Esophagus mucosa (tissue), 1 donor: ENCODE results near the gene B4GALT3. TPM values are rescaled to one million over a fixed set of nuclear protein-coding genes. Genes with fewer than 3 reads are reported as not detected.

Experiments
- ATAC-seq: fragments of 200-7000 bp; cut with Tn5 transposase; one replicate; pipeline ENCODE4 v1.9.1; 2020
- total RNA-seq: library from RNA; stranded (reverse); gene quantifications from one replicate; pipeline ENCODE4 v1.2.4, GENCODE V29; 2023
- donor health status: DM: yes; HTN: yes; CAD: no.

B4GALT3 gene
- total RNA-seq, 1 donor from 2014 or later, result 17.7 TPM

DNA sequence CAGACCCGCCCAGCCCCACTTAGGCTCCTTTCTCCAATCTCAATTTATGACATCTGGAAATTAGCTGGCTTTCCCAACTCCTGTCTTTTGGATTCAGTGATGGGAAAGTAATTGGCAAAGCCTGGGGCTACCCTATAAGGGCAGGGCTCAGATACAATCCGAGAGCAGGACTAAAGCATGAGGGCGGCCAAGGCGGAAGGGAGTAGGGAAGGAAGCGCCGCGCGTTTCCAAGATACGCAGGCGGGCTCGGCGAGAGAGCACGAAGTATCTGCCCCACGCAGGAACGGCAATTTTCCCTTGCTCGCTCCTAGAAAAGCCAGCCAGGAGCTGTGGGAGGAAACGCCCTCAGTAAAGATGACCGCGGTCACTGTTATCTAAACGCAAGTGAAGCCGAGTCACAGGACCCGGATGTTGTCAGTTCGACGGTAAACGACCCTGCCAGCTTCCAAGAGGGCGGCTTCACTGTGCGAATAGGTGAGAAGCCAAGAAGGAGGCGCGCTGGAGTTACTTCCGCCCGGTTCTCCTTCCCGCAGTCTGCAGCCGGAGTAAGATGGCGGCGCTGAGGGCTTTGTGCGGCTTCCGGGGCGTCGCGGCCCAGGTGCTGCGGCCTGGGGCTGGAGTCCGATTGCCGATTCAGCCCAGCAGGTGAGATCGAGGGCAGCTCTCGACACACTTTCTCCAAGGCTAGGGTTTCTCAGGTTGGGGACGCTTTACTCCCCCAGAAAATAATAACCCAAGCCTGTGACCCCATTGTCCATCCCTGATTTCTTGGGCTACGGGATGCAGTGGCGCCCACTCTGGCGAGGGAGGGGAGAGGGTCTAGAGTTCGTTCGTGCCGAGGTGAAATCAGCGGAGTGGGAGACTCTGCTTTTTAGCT lies 24.8 kb upstream of the B4GALT3 start, which contains the start of gene NDUFS2:
TSS of gene NDUFS2 (plus strand) at position 532 of the 877 bp plus-strand sequence. CDS start at position 551, 19 bp downstream.
- peak; percentile 93 for ATAC-seq

DNA sequence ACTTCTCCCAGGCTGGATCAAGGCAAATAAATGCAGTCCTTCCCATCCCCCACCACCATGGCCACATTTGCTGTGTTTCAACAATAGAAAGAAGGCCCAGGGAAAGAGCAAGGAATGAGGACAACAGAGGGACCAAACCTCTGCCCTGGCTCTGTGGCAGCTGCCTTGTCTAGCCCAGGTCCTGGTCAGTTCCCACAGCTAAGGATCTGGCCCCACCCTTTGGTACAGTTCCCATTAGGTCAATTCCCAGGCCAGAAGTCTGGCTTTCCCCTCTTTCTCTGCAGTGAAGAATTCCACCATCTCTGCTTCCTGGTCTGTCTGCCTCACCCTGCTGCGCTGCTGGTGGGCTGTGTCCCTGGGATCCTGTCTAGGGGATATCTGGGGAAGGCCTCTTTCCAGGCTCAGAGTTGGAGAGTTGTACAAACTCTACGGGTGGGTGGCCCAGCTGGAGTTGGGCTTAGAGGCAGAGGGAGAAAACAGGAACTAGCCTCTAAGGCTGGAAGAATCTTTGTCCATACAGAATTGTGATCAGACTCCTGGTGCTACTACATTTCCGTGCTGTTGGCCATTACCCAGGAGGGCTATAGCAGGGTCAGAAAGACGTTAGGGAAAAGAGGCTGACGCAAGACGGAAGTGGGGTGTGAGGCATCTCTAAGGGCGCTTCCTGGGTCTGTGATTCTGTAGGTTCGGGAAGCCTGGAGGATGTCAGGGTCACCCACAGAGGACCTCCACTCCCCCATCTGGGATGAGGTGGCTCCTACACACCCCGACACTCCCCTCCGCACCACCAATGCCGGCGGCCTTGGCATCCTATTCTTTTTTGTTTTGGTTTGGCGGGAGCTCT lies 23.9 kb upstream of the B4GALT3 start:
- ATAC-seq, result peak; percentile 27

DNA sequence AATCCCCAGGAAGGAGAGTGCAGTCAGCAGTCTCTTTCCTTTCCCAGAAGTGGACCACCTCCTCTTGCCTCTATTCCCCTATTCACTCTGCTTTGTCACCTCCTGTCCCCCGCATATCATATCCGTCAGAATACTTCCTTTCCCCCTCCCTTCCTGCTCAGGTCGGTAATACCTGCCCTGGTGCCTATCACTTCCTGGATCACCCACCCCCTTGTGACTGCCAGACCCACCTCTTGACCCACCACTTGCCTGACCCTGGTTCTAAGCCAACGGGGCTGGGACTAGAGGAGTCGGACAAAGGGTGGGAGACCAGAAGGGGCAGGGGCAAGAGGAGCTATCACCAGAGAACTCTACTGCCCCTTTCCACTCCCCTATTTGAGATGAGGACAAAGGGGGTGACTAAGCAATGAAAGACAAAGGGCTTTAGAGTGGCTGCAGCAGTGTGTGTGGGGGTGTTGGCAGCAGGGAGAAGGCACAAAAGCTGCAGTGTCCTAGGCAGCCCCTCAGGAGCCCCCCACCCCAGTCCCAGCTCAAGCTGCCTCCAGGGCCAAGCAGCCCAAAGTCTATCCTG lies 23.2 kb upstream of the B4GALT3 start:
- no peak for ATAC-seq

DNA sequence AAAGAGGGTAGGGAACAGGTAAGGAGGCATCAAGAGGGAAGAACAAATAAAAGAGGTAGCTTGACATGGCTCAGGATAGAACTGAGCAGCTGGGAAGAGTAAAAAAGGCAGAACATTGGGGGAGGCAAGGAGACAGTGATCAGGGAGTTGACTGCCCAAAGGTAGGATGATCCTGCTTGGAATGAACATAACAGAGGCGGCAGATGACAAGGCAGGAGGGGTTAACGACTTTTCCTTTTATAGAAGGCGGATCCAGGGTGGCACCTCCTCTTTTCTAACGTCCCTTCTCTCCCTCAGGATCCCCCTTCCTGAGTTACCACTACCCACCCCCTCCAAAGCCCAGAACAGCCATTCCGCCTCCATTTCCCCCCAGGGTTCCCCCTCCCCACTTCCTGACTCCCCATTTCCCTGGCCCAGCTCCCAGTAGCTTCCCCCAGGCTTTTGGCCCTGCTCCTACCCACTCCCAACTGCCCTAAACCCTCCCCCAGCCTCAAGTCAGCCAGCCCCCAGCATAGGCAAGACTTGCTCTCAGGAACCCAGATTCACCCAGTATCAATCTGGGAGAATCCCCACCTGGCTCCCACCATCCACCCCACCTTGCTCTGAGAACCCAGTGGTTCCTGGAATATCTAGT lies 22.3 kb upstream of the B4GALT3 start:
- no peak for ATAC-seq

DNA sequence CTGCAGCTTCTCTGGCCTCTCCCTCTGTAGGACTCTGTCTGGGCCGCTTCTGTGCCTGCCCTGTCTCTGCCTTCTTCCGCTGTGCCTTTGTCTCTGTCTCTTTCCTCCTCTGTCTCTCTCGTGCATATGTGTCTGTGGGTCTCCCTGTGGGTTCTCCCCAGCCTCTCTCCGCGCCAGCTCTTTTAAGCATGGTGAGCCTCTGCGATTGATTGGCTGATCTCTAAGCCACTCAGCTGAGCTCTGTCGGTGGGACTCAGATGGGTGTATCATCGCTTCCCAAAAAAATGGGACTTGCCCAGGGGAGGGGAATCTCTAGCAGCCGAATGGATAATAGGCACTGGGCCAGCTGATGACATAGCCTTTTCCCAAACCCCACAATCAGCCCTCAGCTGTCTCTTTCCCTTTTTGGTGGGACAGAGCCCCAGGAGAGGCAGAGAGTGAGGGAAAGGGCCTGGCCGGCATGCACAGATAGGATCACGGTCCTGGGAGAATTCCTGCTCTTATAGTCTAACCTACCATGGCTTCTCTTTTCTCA lies 21.7 kb upstream of the B4GALT3 start, which contains the start of gene ADAMTS4:
TSS of gene ADAMTS4 (minus strand) at position 158 of the 535 bp plus-strand sequence. CDS start 427 bp downstream, outside the sequence.
- no peak for ATAC-seq

DNA sequence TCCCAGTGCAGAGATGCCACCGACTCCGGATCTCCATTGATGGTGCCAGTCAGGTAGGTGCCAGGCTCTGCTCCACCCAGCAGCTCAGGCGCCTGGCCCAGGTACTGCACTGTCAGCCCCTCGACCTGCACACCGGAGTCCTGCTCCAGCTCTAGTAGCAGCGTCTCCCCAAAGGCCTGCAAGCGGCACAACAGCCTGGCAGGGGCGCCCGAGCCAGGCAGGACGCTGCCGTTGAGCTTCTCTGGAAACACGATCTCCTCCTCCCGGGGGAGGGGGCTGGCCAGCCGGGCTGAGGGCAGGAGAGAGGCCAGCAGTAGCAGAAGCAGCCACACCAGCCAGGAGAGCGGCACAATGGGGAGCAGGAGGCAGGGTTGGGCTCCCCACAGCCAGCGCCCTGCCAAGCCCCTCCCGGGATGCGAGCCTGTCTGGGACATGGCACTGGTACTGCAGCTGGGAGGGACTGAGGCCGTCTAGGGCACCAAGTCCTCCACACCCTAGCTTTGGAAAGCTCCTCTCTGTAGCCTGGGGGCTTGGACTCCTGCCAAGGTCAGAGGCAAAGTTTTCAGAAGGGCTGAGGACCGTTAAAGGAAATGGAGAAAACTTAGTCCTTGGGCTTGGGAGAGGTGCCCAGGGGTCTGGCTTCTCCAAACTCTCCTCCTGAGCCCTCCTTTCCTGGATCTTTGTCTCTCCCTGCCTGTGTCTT lies 21.0 kb upstream of the B4GALT3 start:
- ATAC-seq, result peak; percentile 70

DNA sequence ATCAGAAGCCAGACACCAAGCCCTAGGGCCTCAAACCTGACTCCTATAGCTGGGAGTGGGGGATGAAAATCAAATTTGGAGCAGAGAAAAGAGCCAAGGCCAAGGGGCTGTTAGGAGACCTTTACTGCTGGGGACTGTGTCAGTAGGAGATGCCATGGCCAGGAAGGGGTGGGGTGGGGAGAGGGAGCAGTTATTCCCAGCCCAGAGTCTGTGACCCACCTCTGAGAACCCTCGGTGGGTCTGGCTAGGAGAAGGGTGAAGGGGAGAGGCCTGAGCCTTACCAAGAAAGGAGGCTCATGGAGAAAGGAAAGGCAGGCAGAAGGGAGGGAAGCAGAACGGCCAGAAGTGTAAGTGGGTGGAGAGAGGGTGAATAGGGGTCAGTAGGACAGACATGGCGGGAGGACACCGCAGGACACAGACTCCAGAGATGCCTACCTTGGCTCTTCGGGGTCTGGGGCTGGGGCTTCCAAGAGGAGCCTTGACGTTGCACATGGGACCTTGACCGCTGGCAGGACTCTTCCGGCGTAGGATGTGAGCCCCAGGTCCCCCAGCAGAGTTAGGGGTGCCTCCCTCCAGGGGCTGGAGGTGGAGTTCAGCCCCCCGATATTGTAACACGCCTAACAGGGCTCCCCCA lies 20.4 kb upstream of the B4GALT3 start:
- ATAC-seq, result no peak

DNA sequence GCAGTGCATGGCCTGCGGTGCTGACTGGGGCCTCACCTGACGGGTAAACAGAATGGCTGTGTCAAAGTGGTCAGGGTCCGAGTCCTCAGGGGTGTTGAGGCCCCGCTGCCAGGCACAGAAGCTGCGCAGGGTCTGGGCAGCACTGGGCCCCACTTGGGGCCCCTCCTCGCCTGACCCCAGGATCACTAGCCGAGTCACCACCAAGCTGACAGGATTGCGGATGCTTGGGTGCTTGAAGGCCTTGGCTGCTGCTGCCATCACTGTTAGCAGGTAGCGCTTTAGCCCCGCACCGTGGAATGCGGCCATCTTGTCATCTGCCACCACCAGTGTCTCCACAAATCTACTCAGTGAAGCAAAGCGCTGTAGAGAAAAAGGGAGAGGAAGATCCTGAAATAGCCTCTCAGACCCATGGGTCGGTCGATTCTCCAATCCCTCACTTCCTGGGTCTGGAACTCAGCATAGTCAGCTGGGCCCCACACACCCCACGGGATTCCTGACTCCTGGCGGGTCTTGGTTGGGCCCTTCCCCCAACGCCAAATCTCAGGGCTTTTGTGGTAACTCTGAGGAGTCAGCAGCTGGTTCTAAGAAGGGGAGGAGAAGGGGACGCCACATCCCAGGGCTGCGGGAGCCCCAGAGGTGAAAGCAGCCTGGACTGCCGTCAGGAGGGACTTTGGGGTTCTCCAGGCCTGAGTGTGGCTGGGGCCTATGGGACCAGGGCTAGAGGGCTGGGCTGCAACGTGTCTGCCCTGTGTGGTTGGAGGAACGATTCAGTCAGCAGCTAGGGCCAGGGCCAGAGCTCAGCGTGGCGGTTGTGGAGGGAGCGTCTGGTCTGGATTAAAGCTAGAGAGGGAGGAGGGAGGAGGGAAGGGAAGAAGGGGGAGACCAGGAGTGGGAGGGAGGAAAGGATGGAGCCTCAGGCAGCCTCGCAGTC lies 19.5 kb upstream of the B4GALT3 start:
- ATAC-seq, result no peak

DNA sequence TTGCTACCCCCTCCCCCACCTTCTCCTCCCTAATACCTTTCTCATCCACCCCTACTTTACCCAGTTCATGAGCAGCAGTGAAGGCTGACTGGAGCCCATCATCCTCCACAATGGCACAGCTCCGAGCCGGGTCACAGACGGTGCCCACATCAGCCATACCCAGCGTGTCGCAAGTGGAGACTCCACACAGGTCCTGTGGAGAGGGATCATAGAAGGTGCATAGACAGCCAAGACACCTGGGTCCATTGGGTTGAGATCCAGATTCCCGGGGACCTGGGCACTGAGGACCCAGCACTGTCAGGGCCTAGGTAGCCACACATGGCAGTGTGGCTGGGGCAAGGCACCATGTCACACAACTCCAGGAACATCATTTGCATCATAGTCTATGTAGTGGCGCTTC lies 18.8 kb upstream of the B4GALT3 start:
- no peak for ATAC-seq

DNA sequence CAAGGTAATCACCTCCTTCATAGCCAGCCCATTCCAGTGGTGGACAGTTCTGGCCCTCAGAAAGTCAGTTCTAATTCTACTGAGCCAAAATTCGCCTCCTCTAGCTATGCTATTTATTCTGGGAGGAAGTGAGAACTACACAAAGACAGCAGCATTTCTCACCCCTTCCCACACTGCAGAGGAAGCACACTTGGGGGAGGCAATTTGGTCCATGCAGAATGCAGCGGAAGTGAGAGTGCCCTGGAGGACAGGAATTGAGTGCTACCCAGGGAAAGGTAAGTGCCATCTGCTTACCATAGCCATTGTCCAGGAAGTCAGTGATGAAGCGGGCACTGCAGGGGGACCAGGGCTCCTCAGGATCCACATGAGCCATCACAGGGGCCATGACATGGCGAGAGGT lies 17.9 kb upstream of the B4GALT3 start:
- ATAC-seq, result no peak

DNA sequence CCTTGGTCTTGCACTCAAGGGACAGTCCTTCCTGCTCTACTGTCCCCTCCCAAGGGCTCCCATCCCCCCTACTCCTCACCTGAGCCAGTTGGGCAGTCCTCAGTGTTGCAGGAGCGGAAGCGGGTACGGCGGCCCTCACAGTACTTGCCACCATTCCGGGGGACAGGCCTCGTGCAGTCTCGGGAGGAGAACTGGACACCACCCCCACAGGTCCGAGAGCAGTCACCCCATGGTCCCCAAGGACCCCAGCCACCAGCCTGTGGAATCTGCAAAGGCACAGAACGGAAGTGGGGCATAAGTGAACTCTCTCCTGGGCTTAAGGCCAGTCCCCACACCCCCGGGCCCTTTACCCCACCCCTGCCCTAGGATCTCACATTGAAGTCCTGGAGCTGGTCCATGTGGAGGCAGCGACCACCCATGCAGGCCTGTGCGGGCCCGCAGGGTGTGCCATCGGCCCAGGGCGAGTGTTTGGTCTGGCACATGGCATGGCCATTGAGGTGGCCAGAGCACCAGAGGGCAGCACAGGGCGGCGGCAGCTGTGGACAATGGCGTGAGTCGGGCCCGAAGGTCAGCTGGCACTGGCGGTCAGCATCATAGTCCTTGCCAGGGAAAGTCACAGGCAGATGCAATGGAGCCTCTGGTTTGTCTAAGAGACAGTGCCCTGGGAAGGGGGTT lies 16.4 kb upstream of the B4GALT3 start:
- no peak for ATAC-seq

DNA sequence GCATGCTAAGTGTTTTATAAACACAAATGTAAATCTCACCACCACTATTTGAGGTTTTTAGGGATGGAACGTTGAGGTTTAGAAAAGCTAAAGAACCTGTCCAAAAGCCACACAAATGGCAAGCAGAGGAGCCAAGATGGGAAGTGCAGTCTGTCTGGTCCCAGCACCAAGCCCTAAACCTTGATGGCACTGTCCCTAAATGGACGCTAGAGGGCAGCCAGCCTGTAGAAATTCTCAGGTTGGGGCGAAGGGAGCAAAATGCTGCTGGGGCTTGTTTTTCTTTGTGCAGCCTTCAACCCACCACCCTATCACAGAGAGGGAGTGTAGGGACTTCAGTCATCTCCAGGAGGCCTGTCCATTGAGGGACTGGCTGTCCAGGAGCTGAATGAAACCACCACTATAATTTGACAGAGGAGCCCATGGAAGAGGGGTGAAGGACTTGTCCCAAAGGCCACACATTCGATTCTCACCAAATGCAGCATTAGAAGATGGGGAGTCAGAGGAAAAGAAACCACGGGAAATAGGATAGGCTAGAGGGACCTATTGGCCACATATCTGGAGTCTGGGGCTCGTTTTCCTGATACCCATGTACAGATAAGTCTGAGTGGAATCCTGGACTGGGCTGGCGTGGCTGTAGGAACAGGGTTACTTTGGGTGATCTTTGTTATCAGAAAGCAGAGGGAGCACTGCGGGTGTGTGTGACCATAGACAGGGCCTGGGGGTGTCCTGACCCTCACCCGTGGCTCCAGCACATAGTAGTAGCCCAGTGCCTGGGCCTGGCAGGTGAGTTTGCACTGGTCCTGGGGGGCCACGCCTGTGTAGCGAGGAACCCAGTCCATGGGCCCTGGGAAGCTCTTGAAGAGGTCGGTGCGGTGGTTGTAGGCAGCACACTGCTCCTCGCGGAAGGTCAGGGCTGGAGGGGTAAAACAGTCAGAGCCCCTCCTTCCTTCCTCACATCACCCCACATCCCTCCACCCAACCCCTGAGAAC lies 15.5 kb upstream of the B4GALT3 start:
- ATAC-seq, result peak; percentile 65

DNA sequence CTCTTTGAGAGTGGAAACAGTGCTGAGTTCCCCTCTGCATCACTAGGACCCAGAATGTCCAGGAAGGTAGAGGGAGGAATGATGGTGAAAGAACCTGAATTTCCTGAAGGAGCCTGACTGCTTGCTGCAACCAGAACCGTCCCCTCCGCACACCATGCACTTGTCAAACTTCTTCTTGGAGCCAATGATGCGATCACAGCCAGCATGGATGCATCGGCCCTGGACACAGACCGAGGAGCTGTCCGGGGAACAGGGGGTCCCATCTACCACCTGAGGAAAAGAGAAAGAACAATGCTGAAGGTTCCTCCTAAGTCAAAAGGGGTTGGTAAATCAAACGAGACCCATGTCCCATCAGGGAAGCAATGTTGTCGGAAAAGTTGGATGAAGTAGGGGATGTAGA lies 14.7 kb upstream of the B4GALT3 start:
- ATAC-seq, result no peak

DNA sequence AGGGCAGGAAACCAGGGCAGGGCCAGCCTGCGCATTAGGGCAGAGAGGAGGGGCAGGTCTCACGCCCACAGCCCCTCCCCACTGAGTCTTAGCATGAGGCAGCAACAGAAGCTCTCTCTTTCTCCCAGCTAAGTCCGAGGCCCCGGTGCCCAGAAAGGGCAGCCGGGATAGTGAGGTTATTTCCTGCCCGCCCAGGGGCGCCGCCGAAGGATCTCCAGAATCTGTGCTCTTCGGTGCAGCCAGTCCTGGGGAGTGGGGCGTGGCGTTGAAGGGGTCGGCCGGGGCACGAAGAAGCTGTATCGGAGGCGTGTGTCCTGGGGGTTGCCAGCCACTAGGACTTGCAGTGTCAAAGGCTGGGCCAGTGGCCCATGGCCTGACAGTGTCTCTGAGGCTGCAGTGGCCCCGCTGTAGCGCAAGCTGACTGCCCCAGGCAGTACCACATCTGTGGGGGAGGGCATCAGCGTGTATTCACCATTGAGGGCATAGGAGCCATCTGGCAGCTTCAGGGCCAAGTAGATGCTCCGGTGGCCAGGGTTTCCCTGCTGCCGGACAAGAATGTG lies 13.7 kb upstream of the B4GALT3 start:
- no peak for ATAC-seq

DNA sequence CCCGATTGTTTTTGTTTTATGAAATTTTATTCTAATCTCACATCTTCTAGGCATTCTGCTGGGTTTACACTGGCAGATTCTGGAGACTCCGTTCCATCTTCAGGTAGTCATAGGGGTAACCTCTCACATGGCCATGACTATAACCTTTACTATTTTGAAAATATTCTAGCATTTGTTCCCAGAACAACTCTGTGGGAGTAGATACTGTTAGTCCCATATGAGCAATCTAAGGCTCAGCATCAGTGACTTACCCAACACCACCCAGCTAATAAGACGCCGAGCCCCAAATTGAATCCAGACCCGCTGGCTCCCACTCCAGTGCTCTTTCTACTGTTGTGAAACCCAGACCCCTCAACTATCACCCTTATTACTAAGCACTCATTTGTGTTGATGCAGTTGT lies 11.7 kb upstream of the B4GALT3 start:
- ATAC-seq, result no peak

DNA sequence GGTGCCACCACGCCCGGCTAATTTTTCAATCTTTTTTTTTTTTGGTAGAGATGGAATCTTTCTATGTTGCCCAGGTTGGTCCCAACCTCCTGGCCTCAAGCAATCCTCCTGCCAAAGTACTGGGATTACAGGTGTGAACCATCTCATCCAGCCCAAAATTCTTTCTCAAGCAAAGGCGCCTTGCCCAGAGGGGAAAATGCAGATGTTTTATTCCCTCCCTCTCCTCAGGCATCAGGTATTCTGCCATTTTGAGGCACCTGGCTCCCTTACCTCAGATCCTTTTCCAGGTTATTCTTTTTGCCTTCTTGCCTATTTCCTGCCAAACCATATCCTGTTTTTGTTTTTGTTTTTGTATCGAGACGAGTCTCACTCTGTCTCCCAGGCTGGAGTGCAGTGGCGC lies 11.1 kb upstream of the B4GALT3 start:
- no peak for ATAC-seq

DNA sequence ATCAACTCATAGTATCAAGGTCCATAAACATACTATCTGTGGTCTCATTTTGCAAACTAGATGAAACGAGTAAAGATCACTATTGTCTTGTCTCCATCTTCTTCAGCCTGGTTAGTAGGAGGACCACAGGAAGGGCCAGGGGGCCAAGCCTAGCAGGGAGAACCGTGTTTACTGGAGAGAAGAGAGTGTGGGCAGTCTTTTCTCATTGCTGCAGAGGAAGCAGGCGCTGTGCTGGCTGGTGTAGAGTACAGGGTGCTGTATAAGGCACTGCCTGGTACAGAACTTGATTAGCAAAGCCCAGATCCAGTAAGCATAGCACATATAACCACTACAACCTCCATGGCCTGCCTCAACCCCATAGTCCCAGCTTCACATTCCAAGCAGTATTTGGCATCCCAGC lies 10.0 kb upstream of the B4GALT3 start:
- peak; percentile 17 for ATAC-seq
